AG04450 (cell line): ENCODE results near the gene OR5AK2. TPM values are rescaled to one million over a fixed set of nuclear protein-coding genes. Genes with fewer than 3 reads are reported as not detected.

Experiments
- CTCF ChIA-PET: fragments of 300-600, 350-600 bp; formaldehyde crosslinking; extraction: SDS; loops from one replicate; lab custom pipeline; 2022; ENCODE audit warnings: antibody characterized with exemption, inconsistent platforms; lab: Charles Lee
- POLR2A ChIA-PET: fragments of 350-600 bp; formaldehyde crosslinking; extraction: SDS; loops from one replicate; lab custom pipeline; 2021; ENCODE audit warnings: antibody characterized with exemption, inconsistent platforms; lab: Yijun Ruan, JAX
- DNase-seq: peaks from one replicate; pipeline ENCODE4 v3.0.0-alpha.2; 2011; ENCODE audit warnings: low read depth, low spot score
- H3K27ac ChIP-seq: one replicate; pipeline ENCODE4 v1.5.1; 2012; ENCODE audit warnings: low read depth, low read length, control low read depth
- H3K27me3 ChIP-seq: one replicate; pipeline ENCODE4 v1.6.0; 2012; ENCODE audit warnings: low read length; ENCODE audit not compliant: control insufficient read depth, insufficient read depth
- H3K4me3 ChIP-seq: 2 replicates; pipeline ENCODE4 v1.5.1; 2011; ENCODE audit warnings: mild to moderate bottlenecking, low read depth, low read length, control low read depth
- H3K9me3 ChIP-seq: 2 replicates; pipeline ENCODE4 v1.5.1; 2012; ENCODE audit warnings: low read length; ENCODE audit not compliant: control insufficient read depth, insufficient read depth
- CTCF ChIP-seq: IDR thresholded peaks from 2 replicates; pipeline ENCODE4 v1.5.1; 2011; ENCODE audit warnings: low read depth, low read length, control low read depth, inconsistent platforms
- polyA plus RNA-seq: library from polyadenylated mRNA; depleted of rRNA; stranded (reverse); fragments of >200 nt; gene quantifications from 2 replicates; pipeline ENCODE4 v1.2.3, GENCODE V29; 2011; rRNA removed

Gene OR5AK2
- polyA plus RNA-seq, 1 experiment: not detected

- ChIA-PET CTCF (interaction anchor here (0.6 to 4.0 kb wide), 4 partner anchors 244 to 253 kb away, joined by 3 to 60 read pairs (median 5); no protein-coding TSS in a partner anchor), POLR2A (no interaction called here)
- no peak for DNase-seq
- no peak overlapping the region for H3K27ac ChIP-seq
- H3K4me3 ChIP-seq: no peak overlapping the region
- peak; percentile 56 for TF ChIP-seq CTCF
- no peaks in the 10 kb centered on the region for H3K27me3 ChIP-seq
- H3K9me3 ChIP-seq: no peaks in the 10 kb centered on the region
These were observed 13.1 kb downstream of the OR5AK2 start for GRCh38 chr11:57001674-57002401.

GRCh38 chr11:57008373-57008772, 19.7 kb downstream of the OR5AK2 start:
- Histone ChIP-seq H3K27me3 (no peaks in the 10 kb centered on the region), H3K4me3 (no peak overlapping the region), H3K9me3 (no peaks in the 10 kb centered on the region), H3K27ac (no peak overlapping the region)
- ChIA-PET CTCF (no interaction called here), POLR2A (no interaction called here)
- TF ChIP-seq CTCF: no peak
- DNase-seq: no peak

GRCh38 chr11:57015679-57016078, 27.0 kb downstream of the OR5AK2 start:
- no peak for DNase-seq
- POLR2A ChIA-PET: no interaction called here
- CTCF ChIA-PET: no interaction called here
- H3K27ac ChIP-seq: no peak overlapping the region
- no peaks in the 10 kb centered on the region for H3K9me3 ChIP-seq
- TF ChIP-seq CTCF: no peak
- no peak overlapping the region for H3K4me3 ChIP-seq
- H3K27me3 ChIP-seq: no peaks in the 10 kb centered on the region

- Histone ChIP-seq H3K9me3 (no peaks in the 10 kb centered on the region), H3K27me3 (no peaks in the 10 kb centered on the region), H3K4me3 (no peak overlapping the region), H3K27ac (no peak overlapping the region)
- POLR2A ChIA-PET: no interaction called here
- DNase-seq: no peak
- no peak for TF ChIP-seq CTCF
- CTCF ChIA-PET: no interaction called here
These were observed 42.8 kb downstream of the OR5AK2 start for GRCh38 chr11:57031556-57031955.

Other genes starting within 250 kb of the OR5AK2 start
- gene OR9G4, start 240.2 kb upstream of the OR5AK2 start, polyA plus RNA-seq: not detected in 2 replicates
- not detected in 2 replicates for gene LRRC55, start 193.0 kb downstream of the OR5AK2 start, polyA plus RNA-seq
- gene APLNR, start 248.3 kb downstream of the OR5AK2 start, polyA plus RNA-seq: not detected in 2 replicates